ENCODE results near the gene CNRIP1. TPM values are rescaled to one million over a fixed set of nuclear protein-coding genes. Genes with fewer than 3 reads are reported as not detected.

Gene CNRIP1
- total RNA-seq, 1 donor from 2014 or later: 17.5 TPM

DNA sequence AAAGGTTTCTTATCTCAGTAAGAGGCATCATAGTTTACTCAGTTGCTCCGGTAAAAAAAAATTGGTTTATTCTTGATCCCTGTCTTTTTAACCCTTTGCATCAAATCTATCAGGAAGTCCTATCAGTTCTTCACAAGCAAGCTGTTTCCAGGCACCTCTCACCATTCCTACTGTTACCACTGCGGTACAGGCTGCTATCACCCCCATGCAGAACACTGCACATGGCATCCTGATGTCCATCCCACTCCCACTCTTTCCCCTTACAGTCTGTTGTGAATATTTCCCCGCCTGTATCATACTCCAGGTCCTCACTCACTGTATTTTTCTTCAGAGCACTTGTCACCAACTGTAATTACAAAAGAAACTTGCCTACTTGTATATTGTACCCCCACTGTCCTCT is 5.3 kb upstream of the CNRIP1 start:
- DNase-seq (ENCODE audit: low read depth): no peak

DNA sequence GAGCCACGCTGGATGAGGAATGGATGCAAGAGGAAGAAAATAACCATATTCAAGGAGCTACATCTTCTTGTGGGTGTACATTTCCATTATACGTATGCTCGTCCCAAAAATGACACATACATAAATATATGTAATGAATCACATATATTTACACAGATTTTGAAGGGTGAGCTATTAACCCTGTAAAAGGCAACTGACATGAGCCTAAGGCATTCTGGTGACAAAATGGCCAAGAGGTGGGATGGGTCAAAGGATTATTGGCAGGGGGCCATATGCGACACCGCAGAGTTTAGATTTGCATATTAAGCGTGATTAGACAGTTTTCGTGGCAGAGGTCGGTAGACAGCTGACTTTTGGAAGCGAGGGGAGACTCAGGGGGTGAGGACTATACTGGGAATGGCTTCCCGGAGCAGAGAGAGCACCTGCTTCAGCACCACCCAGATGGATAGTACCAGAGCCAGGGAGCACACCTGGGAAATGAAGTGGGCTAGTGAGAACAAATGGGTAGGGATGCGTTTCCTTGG is 431 bp upstream of the CNRIP1 start:
- TF ChIP-seq, protein P1, sequence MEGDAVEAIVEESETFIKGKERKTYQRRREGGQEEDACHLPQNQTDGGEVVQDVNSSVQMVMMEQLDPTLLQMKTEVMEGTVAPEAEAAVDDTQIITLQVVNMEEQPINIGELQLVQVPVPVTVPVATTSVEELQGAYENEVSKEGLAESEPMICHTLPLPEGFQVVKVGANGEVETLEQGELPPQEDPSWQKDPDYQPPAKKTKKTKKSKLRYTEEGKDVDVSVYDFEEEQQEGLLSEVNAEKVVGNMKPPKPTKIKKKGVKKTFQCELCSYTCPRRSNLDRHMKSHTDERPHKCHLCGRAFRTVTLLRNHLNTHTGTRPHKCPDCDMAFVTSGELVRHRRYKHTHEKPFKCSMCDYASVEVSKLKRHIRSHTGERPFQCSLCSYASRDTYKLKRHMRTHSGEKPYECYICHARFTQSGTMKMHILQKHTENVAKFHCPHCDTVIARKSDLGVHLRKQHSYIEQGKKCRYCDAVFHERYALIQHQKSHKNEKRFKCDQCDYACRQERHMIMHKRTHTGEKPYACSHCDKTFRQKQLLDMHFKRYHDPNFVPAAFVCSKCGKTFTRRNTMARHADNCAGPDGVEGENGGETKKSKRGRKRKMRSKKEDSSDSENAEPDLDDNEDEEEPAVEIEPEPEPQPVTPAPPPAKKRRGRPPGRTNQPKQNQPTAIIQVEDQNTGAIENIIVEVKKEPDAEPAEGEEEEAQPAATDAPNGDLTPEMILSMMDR (conservative IDR thresholded peaks at IDR 0.05; ENCODE audit: low read depth, low read length): no peak
- no peak for DNase-seq (ENCODE audit: low read depth)
- peak overlapping the region; percentile 75 for H3K4me3 ChIP-seq (ENCODE audit: low read depth, low read length)

More for the DNA sequence above, 5.3 kb upstream of the CNRIP1 start:
- TF ChIP-seq, protein P1 (conservative IDR thresholded peaks at IDR 0.05; ENCODE audit: low read depth, low read length): no peak
- H3K4me3 ChIP-seq (ENCODE audit: low read depth, low read length): no peak overlapping the region

DNA sequence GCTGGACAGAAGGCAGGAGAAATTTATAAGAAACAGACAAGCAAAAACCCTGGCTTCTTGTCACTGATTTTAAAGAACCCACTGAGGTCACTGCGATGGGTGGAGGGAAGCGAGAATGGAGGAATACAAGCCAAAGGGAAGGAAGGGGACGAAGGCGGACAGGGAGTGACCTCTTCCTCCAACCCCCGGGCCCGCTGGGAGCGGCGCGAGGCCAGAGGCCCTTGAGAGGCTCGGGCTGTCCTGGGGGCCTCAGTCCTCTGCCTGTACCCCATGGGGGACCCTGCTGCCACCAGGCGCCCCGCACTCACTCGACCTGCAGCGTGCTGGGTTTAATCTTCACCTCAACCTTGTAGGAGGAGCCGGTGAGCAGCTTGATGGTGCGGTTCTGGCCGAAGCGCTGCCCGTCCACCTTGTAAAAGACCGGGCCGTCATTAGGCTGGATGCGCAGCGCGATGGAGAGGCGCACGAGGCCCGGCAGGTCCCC is 793 bp downstream of the CNRIP1 start:
- DNase-seq (ENCODE audit: low read depth): no peak
- peak overlapping the region; percentile 75 for H3K4me3 ChIP-seq (ENCODE audit: low read depth, low read length)
- TF ChIP-seq, protein P1 (conservative IDR thresholded peaks at IDR 0.05; ENCODE audit: low read depth, low read length): no peak

DNA sequence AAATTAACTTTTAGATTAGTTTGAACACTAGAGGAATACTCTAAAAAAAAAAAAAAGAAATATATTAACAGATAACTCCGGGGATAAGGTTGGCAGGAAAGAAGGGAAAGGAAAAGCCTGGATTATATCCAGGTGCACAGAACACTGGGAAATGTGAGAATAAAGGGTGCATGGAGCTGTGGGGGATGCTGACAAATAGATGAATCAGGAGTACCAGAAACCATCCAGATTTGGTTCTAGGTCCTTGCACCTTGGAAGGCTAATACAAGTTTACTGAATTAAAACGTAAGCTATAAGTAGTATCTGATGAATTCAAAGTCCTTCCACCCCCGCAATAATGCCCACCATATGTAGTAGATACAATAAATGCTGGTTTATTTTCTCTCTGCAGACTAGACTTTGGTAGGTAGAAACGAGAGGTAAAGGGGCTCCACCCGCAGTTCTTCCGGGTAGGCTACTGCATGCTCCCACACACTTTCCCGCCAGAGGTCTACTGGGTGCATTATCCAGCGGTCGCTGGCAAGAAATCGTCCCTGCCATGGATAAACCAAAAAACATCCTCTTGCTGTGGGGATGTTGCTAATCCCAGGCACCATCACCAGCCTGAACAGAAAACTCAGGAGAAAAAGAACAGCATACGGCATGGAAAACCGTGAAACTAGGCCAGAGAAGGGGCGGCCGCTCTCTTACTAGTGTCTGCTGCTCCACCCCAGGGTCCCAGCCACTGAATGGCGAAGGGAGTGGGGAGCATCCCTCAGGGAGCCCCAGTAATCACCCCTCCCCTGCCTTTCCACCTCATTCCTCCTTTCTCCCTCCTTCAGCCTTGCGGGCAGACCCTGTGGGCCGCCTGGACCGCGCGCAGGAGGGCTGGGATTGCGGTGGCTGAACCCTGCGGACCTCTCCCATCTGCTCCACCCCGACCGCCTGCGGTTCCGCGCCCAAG is 1.5 kb downstream of the CNRIP1 start:
- H3K4me3 ChIP-seq (ENCODE audit: low read depth, low read length): peak overlapping the region; percentile 75
- DNase-seq (ENCODE audit: low read depth): no peak
- TF ChIP-seq, protein P1 (conservative IDR thresholded peaks at IDR 0.05; ENCODE audit: low read depth, low read length): no peak

DNA sequence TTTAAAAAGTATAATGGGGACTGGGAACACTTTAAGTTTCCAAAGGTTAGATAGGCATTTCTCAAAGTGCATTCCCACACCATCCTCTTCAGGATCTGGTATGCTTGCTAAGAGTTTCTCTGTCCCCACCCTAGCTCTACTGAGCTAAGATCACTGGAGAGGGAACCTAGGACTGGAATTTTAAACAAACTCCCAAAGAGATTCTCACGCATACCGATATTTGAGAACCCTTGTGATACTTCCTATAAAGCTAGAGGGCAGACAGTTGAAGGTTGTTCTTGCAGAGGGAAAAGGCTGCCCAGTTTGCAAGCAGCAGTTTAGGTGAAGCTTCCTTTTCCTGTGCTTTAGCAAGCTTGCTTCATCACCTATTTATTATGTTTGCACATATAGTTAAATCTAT is 3.6 kb downstream of the CNRIP1 start:
- no peak for DNase-seq (ENCODE audit: low read depth)
- TF ChIP-seq, protein P1 (conservative IDR thresholded peaks at IDR 0.05; ENCODE audit: low read depth, low read length): no peak
- no peak overlapping the region for H3K4me3 ChIP-seq (ENCODE audit: low read depth, low read length)

DNA sequence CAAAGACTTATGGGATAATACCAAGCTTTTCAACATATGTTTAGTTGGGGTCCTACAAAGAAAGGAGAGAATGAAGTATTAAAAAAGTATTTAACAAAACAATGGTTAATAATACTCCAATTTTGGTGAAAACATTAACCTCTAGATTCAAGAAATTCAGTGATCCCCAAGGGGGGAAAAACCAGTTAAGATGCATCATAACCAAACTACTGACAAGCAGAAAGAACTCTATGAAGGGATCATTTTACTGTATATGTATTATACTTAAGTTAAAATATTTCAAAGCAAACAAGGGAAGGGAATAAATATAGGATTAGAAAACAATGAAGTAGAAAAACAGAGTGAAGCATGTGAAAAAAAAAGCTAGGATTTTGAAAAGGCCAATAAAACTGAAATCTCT is 8.7 kb downstream of the CNRIP1 start:
- no peak overlapping the region for H3K4me3 ChIP-seq (ENCODE audit: low read depth, low read length)
- TF ChIP-seq, protein P1 (conservative IDR thresholded peaks at IDR 0.05; ENCODE audit: low read depth, low read length): no peak
- no peak for DNase-seq (ENCODE audit: low read depth)
